Endothelial cell of umbilical vein (primary cell): ENCODE measurements around the gene PNPLA7. TPM values are rescaled to one million over a fixed set of nuclear protein-coding genes. Genes with fewer than 3 reads are reported as not detected.

Source experiments
- BruUV-seq: library from RNA; stranded (reverse); fragments of 400-500 nt; replicated peaks from 2 replicates; lab custom pipeline; 2021; lab: Mats Ljungman, UMichigan
- CTCF ChIA-PET: fragments of 300-600, 350-600 bp; sonication (Branson Sonifier 250); formaldehyde crosslinking; loops from one replicate; lab custom pipeline; 2021; ENCODE audit warnings: antibody characterized with exemption, inconsistent platforms; lab: Charles Lee
- POLR2A ChIA-PET: fragments of 300-600, 350-600 bp; sonication (Branson Sonifier 250); formaldehyde crosslinking; loops from one replicate; lab custom pipeline; 2021; ENCODE audit warnings: antibody characterized with exemption, inconsistent platforms; lab: Charles Lee
- DNase-seq: peaks from one replicate; pipeline ENCODE4 v3.0.0-alpha.2; 2011; ENCODE audit warnings: low read depth, low spot score
- FAIRE-seq: peaks from 2 replicates; lab custom pipeline; 2011; peaks lifted over from hg19 to GRCh38; lab: Jason Lieb, UNC
- H2AFZ ChIP-seq: 2 replicates; pipeline ENCODE4 v1.6.0; 2012; ENCODE audit warnings: low read depth, low read length, control low read depth, inconsistent platforms
- H3K27ac ChIP-seq: 2 replicates; pipeline ENCODE4 v1.5.1; 2011; ENCODE audit warnings: low read depth, mild to moderate bottlenecking, control low read depth, low read length, moderate library complexity; ENCODE audit not compliant: insufficient read depth
- H3K27me3 ChIP-seq, 2 experiments: 2 replicates each; pipeline versions ENCODE4 v1.6.0 to v1.6.1; 2011; ENCODE audit warnings: low read length in 2 of 2, mixed read lengths in 1 of 2; ENCODE audit not compliant: control insufficient read depth in 2 of 2, insufficient read depth in 2 of 2
- H3K36me3 ChIP-seq, 2 experiments: 2 replicates in 1 of 2; 3 replicates in 1 of 2; pipeline ENCODE4 v1.5.1; 2011; ENCODE audit warnings: low read length in 2 of 2, mild to moderate bottlenecking in 1 of 2, moderate library complexity in 1 of 2; ENCODE audit not compliant: control insufficient read depth in 2 of 2, insufficient read depth in 2 of 2; ENCODE audit errors: extremely low read depth in 1 of 2
- H3K4me1 ChIP-seq: 3 replicates; pipeline ENCODE4 v1.5.1; 2011; ENCODE audit warnings: mild to moderate bottlenecking, low read length; ENCODE audit not compliant: control insufficient read depth, insufficient read depth; ENCODE audit errors: extremely low read depth
- H3K4me2 ChIP-seq: 2 replicates; pipeline ENCODE4 v1.6.1; 2011; ENCODE audit warnings: low read length, control low read depth, mixed read lengths; ENCODE audit not compliant: insufficient read depth
- H3K4me3 ChIP-seq, 3 experiments: fragments of 200-600 bp in 1 of 3; sonication (generic), shearing (Covaris generic) in 1 of 3; replicated peaks in 1 of 3; 2 replicates each; pipeline ENCODE4 v1.5.1; 2011 to 2016; ENCODE audit warnings: control low read depth in 3 of 3, low read length in 3 of 3, mild to moderate bottlenecking in 2 of 3, inconsistent platforms in 1 of 3, low read depth in 1 of 3, moderate library complexity in 1 of 3; ENCODE audit not compliant: insufficient read depth in 1 of 3
- H3K79me2 ChIP-seq: 2 replicates; pipeline ENCODE4 v1.6.0; 2012; ENCODE audit warnings: low read length, inconsistent platforms; ENCODE audit not compliant: control insufficient read depth, insufficient read depth
- H3K9ac ChIP-seq: replicated peaks from 2 replicates; pipeline ENCODE3; 2011; ENCODE audit warnings: low read length, control low read depth; ENCODE audit not compliant: insufficient read depth; ENCODE audit errors: extremely low read depth
- H3K9me1 ChIP-seq: replicated peaks from 3 replicates; pipeline ENCODE4 v1.6.0; 2011; ENCODE audit warnings: mild to moderate bottlenecking, low read length; ENCODE audit not compliant: control insufficient read depth, insufficient read depth; ENCODE audit errors: extremely low read depth
- H3K9me3 ChIP-seq: replicated peaks from 2 replicates; pipeline ENCODE4 v1.5.1; 2012; ENCODE audit warnings: low read length, inconsistent platforms; ENCODE audit not compliant: control insufficient read depth, insufficient read depth
- H4K20me1 ChIP-seq: replicated peaks from 2 replicates; pipeline ENCODE3; 2011; ENCODE audit warnings: mild to moderate bottlenecking, low read length; ENCODE audit not compliant: control insufficient read depth, insufficient read depth; ENCODE audit errors: extremely low read depth
- FOS ChIP-seq: IDR thresholded peaks from 2 replicates; pipeline ENCODE4 v1.6.1; 2011; ENCODE audit warnings: mild to moderate bottlenecking, low read length, moderate library complexity, borderline replicate concordance; ENCODE audit not compliant: insufficient read depth
- MYC ChIP-seq: IDR thresholded peaks from one replicate; pipeline ENCODE4 v1.6.1; 2011; ENCODE audit warnings: mild to moderate bottlenecking, low read depth, low read length
- dilution Hi-C: fragments of 300-500 bp; cut with MboI; formaldehyde crosslinking; loops from one replicate; pipeline ENCODE4 v1.15.0; 2019; ENCODE audit warnings: low sequenced_read_pairs; ENCODE audit not compliant: extremely low pct_ligation_motif_present
- intact Hi-C: fragments of 100-400 bp; cut with micrococcal nuclease; formaldehyde crosslinking; loops from one replicate; pipeline ENCODE4 v1.10.0; 2022
- polyA plus RNA-seq, 4 experiments: library from polyadenylated mRNA; depleted of rRNA in 3 of 4; stranded (reverse) in 3 of 4; unstranded in 1 of 4; fragments of >200 nt; gene quantifications; 2 replicates each; pipeline versions ENCODE4 v1.2.1 to v1.2.3, GENCODE V29; 2011 to 2012; ENCODE audit warnings: missing spikeins in 1 of 4
- total RNA-seq: library from RNA; stranded (reverse); gene quantifications from 2 replicates; pipeline ENCODE4 v1.2.3, GENCODE V29; 2021
- TF ChIP-seq, protein P1 (sequence below): IDR thresholded peaks from 2 replicates; pipeline ENCODE4 v1.6.1; 2011; ENCODE audit not compliant: insufficient read depth, insufficient read length

The PNPLA7 gene
- total and polyA plus RNA-seq, 2 donors (not counting 3 experiments of a cell fraction or from before 2014, with no cell fraction given), result 1.0 to 1.9 TPM

DNA sequence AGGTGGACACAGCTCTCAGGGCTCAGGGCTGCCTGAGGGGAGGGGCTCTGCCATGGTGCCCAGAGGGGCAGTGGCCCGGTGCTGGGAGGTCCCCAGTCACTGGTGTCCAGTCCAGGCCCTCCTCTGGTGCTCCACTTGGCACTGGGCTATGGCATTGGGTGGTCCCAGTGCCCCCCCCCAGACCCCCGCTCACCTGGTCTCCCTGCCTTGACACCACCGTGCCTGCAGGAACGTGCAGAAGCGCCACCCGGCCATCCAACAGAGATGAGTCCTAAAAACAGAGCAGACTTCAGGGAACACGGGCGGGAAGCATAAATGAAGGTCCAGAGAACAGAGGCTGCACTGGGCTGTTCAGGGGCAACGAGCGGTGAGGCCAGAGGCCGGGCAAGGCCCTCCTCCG, 48.7 kb downstream of the PNPLA7 start:
- Histone ChIP-seq H3K27me3 (no peaks in the 10 kb centered on the region), H3K9ac (no peak overlapping the region), H3K4me1 (no peaks in the 10 kb centered on the region), H3K36me3 (no peaks in the 10 kb centered on the region), H3K4me3 (no peak overlapping the region), H3K4me2 (no peak overlapping the region), H4K20me1 (no peaks in the 10 kb centered on the region), H3K79me2 (no peaks in the 10 kb centered on the region), H3K9me3 (no peaks in the 10 kb centered on the region), H3K27ac (no peak overlapping the region), H3K9me1 (no peaks in the 10 kb centered on the region), H2AFZ (no peak overlapping the region)
- FAIRE-seq, result no peak
- DNase-seq, result no peak
- ChIA-PET CTCF (no interaction called here), POLR2A (no interaction called here)
- TF ChIP-seq, protein P1, sequence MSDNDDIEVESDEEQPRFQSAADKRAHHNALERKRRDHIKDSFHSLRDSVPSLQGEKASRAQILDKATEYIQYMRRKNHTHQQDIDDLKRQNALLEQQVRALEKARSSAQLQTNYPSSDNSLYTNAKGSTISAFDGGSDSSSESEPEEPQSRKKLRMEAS, result no peak
- no peak for TF ChIP-seq MYC
- dilution Hi-C loops, result no loop called here
- intact Hi-C loops, result no loop called here
- BruUV-seq, result no TSS peak

- BruUV-seq, result no TSS peak
- DNase-seq, result no peak
- no peaks in the 10 kb centered on the region for H3K36me3 ChIP-seq
- no peaks in the 10 kb centered on the region for H3K79me2 ChIP-seq
- no peaks in the 10 kb centered on the region for H4K20me1 ChIP-seq
- intact Hi-C loops, result no loop called here
- dilution Hi-C loops, result no loop called here
- H3K9me3 ChIP-seq, result no peaks in the 10 kb centered on the region
- H3K9ac ChIP-seq, result no peak overlapping the region
- FAIRE-seq, result no peak
- no peak overlapping the region for H2AFZ ChIP-seq
- POLR2A ChIA-PET, result interaction anchor here (0.7 kb wide), 1 partner anchor 19 kb away, joined by 6 read pairs; no protein-coding TSS in a partner anchor
- H3K4me3 ChIP-seq, result no peak overlapping the region
- TF ChIP-seq FOS, result no peak
- no peaks in the 10 kb centered on the region for H3K4me1 ChIP-seq
- H3K4me2 ChIP-seq, result no peak overlapping the region
- H3K9me1 ChIP-seq, result no peaks in the 10 kb centered on the region
- H3K27me3 ChIP-seq, result no peaks in the 10 kb centered on the region
- H3K27ac ChIP-seq, result no peak overlapping the region
- CTCF ChIA-PET, result interaction anchor here (1.2 to 1.5 kb wide), 2 partner anchors 11 to 198 kb away, joined by 3 read pairs; partner anchors contain the start of gene NRARP
These were observed 49.4 kb downstream of the PNPLA7 start for GRCh38 chr9:137500666-137501397.
